ENCODE results near the gene HOXC13.

HOXC13 gene

DNA sequence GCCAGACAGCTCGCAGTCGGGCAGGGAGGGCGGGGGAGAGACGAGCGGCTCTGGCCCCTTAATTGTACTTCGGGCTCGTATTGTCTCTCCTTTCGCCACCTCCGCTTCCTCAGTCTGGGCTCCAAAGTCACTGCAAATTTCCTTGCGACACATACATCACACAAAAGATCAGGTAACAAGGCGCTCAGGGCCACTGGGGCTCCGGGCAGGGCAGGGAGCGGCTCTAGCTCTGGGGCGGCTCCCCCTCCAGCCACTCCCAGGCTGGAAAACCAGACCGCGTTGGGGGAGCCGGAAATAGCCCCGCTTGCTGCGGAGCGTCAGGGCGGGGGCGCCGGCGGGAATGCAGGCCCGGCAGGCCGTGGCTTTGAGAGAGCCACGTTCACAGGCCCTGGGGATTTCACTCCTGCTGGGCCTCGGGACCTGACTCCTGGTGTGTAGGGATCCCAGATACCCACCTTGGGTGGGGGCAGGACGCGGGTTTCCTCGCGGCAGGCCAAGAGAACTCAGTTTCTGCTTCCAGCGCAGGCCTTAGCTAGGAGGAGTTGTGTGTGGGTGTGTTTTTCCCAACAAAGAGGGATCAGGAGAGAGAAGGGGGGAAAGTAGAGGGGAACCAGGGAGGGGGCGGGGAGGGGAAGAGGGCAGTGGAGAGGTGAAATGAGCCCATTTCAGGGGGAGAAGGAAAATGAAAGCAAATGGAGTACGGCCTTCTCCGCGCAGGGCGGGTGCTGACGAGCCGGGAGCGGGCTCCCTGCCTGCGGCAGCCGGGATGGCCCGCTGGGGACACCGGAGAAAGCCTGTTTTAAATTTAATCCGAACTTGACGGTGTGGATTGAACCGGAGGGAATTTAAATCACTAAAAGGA lies 57.0 kb downstream of the HOXC13 start:
- no peak for DNase-seq

Data from NCI-H1436 (cell line).